ENCODE data around the gene TMEM94. TPM values are rescaled to one million over a fixed set of nuclear protein-coding genes. Genes with fewer than 3 reads are reported as not detected.

The TMEM94 gene
- total and polyA plus RNA-seq, 9 of the 15 experiments (the other 6 are each of a cell fraction or from before 2014, with no cell fraction given) = 0.35 to 48.1 (median 14.4) TPM

- Histone ChIP-seq H3K79me2 (ENCODE audit: control insufficient read depth, insufficient read depth, low read length) (peaks cover 10% of the 10 kb centered on the region), H3K27ac (ENCODE audit: extremely low read depth, low read depth, low read length) (peak within 1 kb of the TSS; percentile 14; the same call in 2 of the 3 replicates), H3K9ac (ENCODE audit: insufficient read depth in 1 of 2, low read depth in 2 of 2, low read length in 2 of 2) (peak within 1 kb of the TSS; percentile 47 to 86; a peak in 3 of 4 replicates), H2AFZ (ENCODE audit: low read depth, low read length) (peak within 1 kb of the TSS; percentile 95), H3K9me1 (ENCODE audit: control insufficient read depth, insufficient read depth, low read length) (peaks cover 5% of the 10 kb centered on the region), H4K20me1 (replicated peaks; ENCODE audit: control insufficient read depth, insufficient read depth, low read length) (peaks cover 15% of the 10 kb centered on the region), H3K4me3 (peak within 1 kb of the TSS; percentile 91), H3K4me2 (ENCODE audit: insufficient read depth, low read length) (peak within 1 kb of the TSS; percentile 87), H3K27me3 (ENCODE audit: control insufficient read depth in 2 of 2, insufficient read depth in 2 of 2, low read length in 2 of 2) (no peaks in the 10 kb centered on the region), H3K4me1 (replicated peaks in 1 of 2; ENCODE audit: control insufficient read depth in 2 of 2, insufficient read depth in 2 of 2, low read length in 2 of 2) (peaks cover 34 to 64% of the 10 kb centered on the region in 2 experiments), H3K9me3 (replicated peaks; ENCODE audit: control insufficient read depth, insufficient read depth, low read depth, low read length) (no peaks in the 10 kb centered on the region), H3K36me3 (ENCODE audit: control insufficient read depth, insufficient read depth, low read length) (peaks cover 31% of the 10 kb centered on the region; the same call in 2 of the 3 replicates)
- CTCF ChIA-PET (ENCODE audit: low intra/inter-chr PET ratio) = interaction anchor here (0.6 to 2.2 kb wide), 7 partner anchors 9 to 226 kb away, joined by 3 to 17 read pairs (median 3); partner anchors contain the start of gene LLGL2
- WGBS (ENCODE audit: insufficient coverage, low coverage, missing lambda C conversion rate) = 1% methylated on average over 62 of the region's 78 CpGs
- peak; percentile 92 to 99 (median 96) for DNase-seq (ENCODE audit: extremely low read depth in 1 of 4, low spot score in 3 of 4)
- peak; percentile 78 for FAIRE-seq
- BruUV-seq (replicated peaks) = no TSS peak
- POLR2A ChIA-PET = interaction anchor here (0.6 to 1.6 kb wide), 4 partner anchors 10 to 69 kb away, joined by 3 to 5 read pairs (median 5); partner anchors contain the start of gene LLGL2
- peak; percentile 82 for ATAC-seq
- in situ Hi-C loops (cut with MboI) = no loop called here
- intact Hi-C loops (cut with micrococcal nuclease) = loop anchor here (1.0 to 5.0 kb wide), 3 partner anchors 72 to 237 kb away; partner anchors contain the start of gene MYO15B
- TF ChIP-seq TARDBP (IDR thresholded peaks at IDR 0.05) (peak; percentile 29; the same call in 1 of the 2 replicates), DDX20 (tag; IDR thresholded peaks at IDR 0.05; ENCODE audit: low read depth) (no peak), ZKSCAN1 (IDR thresholded peaks at IDR 0.05; ENCODE audit: low read depth, low read length) (peak; percentile 51; the same call in 1 of the 2 replicates), TCF7 (IDR thresholded peaks at IDR 0.05; ENCODE audit: borderline replicate concordance) (no peak), POLR2AphosphoS2 (IDR thresholded peaks at IDR 0.05; ENCODE audit: low read length) (no peak), RBM34 (IDR thresholded peaks at IDR 0.05; ENCODE audit: borderline replicate concordance, insufficient read depth, low read length) (no peak), CTCF (IDR thresholded peaks at IDR 0.05 in 2 of 3, conservative IDR thresholded peaks at IDR 0.05 in 1 of 3; ENCODE audit: insufficient read depth in 2 of 3, low read depth in 1 of 3, low read length in 3 of 3) (peak; percentile 97 to 100 (median 100)), CCNT2 (IDR thresholded peaks at IDR 0.05; ENCODE audit: borderline replicate concordance, extremely low read depth, insufficient read length, low read depth, low read length) (peak; percentile 71), ZNF133 (CRISPR knock-in tag; IDR thresholded peaks at IDR 0.05) (no peak), SIX5 (IDR thresholded peaks at IDR 0.05; ENCODE audit: borderline replicate concordance in 1 of 2, insufficient read depth in 1 of 2, low read depth in 1 of 2, low read length in 2 of 2) (no peak), MXD1 (CRISPR knock-in tag; IDR thresholded peaks at IDR 0.05; ENCODE audit: borderline replicate concordance, poor library complexity, severe bottlenecking) (peak; percentile 62), RBM15 (IDR thresholded peaks at IDR 0.05; ENCODE audit: insufficient read depth, low read length) (no peak), CLOCK (CRISPR knock-in tag; IDR thresholded peaks at IDR 0.05; ENCODE audit: borderline replicate concordance) (0 out of 2 replicates have a peak, but pooled peaks have one; percentile 54), SRSF9 (IDR thresholded peaks at IDR 0.05; ENCODE audit: borderline replicate concordance, low read depth, low read length) (no peak), ZNF584 (CRISPR knock-in tag; IDR thresholded peaks at IDR 0.05; ENCODE audit: low read depth) (no peak)
These were observed 59.2 kb downstream of the TMEM94 start, which contains the start of gene CASKIN2 for GRCh38 chr17:75515496-75516254. Gene CASKIN2, minus strand, starts transcription at chr17:75515537. Its CDS starts 1,733 bp downstream, at chr17:75513804.
